HEK293 (cell line): ENCODE results near the gene MPPED2.

ENCODE experiments used
- OSR2 ChIP-seq: fragments of 450-650 bp; formaldehyde crosslinking; IDR thresholded peaks from 2 replicates; pipeline ENCODE4 v1.5.1; 2016; ENCODE audit warnings: missing biosample characterization, missing genetic modification characterization
- ZNF423 ChIP-seq: fragments of 450-650 bp; formaldehyde crosslinking; IDR thresholded peaks from 2 replicates; pipeline ENCODE4 v1.5.1; 2016; ENCODE audit warnings: missing biosample characterization, missing genetic modification characterization
- TF ChIP-seq, protein P1 (sequence below): fragments of 450-650 bp; formaldehyde crosslinking; IDR thresholded peaks from 2 replicates; pipeline ENCODE4 v1.5.1; 2016; ENCODE audit warnings: missing biosample characterization, missing genetic modification characterization

DNA sequence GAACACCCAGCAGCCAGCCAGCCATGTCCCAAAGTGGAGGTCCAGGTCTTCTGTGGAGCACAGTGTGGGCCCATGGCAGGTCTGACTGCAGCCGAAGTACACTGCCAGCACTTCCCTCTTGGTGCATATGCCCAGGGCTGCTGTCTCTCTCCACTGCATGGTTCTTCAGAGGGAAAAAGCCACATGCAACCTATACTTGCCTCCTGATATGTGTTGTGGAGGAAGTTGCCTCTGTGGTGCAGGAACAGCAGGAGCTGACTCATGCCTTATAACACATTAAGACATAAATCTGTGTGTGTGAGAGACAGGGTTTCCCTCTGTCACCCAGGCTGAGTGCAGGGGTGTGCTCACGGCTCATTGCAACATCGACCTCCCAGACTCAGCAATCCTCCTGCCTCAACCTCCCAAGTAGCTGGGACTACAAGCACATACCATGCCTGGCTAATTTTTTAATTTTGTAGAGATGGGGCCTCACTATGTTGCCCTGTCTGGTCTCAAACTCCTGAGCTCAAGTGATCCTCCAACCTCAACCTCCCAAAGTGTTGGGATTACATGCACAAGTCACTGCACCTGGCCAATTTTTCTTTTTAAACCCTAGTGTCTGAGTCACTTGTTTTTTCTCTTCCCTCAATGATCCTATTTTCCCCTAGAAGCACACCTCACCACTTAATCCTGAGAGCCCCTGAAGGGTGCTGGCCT, 98.8 kb downstream of the MPPED2 start:
- TF ChIP-seq, protein P1, sequence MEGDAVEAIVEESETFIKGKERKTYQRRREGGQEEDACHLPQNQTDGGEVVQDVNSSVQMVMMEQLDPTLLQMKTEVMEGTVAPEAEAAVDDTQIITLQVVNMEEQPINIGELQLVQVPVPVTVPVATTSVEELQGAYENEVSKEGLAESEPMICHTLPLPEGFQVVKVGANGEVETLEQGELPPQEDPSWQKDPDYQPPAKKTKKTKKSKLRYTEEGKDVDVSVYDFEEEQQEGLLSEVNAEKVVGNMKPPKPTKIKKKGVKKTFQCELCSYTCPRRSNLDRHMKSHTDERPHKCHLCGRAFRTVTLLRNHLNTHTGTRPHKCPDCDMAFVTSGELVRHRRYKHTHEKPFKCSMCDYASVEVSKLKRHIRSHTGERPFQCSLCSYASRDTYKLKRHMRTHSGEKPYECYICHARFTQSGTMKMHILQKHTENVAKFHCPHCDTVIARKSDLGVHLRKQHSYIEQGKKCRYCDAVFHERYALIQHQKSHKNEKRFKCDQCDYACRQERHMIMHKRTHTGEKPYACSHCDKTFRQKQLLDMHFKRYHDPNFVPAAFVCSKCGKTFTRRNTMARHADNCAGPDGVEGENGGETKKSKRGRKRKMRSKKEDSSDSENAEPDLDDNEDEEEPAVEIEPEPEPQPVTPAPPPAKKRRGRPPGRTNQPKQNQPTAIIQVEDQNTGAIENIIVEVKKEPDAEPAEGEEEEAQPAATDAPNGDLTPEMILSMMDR (tag by site-specific recombination), result no peak
- TF ChIP-seq OSR2 (no peak), ZNF423 (tag by site-specific recombination) (no peak)
